ENCODE data around the gene ADCY4. TPM values are rescaled to one million over a fixed set of nuclear protein-coding genes. Genes with fewer than 3 reads are reported as not detected.

The ADCY4 gene
- total and polyA plus RNA-seq, 2 of the 8 experiments (the other 6 are each of a cell fraction or from before 2014, with no cell fraction given), result 0.27 to 0.35 TPM

DNA sequence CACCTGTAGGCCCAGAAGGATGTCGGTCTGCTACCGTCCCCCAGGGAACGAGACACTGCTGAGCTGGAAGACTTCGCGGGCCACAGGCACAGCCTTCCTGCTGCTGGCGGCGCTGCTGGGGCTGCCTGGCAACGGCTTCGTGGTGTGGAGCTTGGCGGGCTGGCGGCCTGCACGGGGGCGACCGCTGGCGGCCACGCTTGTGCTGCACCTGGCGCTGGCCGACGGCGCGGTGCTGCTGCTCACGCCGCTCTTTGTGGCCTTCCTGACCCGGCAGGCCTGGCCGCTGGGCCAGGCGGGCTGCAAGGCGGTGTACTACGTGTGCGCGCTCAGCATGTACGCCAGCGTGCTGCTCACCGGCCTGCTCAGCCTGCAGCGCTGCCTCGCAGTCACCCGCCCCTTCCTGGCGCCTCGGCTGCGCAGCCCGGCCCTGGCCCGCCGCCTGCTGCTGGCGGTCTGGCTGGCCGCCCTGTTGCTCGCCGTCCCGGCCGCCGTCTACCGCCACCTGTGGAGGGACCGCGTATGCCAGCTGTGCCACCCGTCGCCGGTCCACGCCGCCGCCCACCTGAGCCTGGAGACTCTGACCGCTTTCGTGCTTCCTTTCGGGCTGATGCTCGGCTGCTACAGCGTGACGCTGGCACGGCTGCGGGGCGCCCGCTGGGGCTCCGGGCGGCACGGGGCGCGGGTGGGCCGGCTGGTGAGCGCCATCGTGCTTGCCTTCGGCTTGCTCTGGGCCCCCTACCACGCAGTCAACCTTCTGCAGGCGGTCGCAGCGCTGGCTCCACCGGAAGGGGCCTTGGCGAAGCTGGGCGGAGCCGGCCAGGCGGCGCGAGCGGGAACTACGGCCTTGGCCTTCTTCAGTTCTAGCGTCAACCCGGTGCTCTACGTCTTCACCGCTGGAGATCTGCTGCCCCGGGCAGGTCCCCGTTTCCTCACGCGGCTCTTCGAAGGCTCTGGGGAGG, 23.9 kb downstream of the ADCY4 start, which contains the start of gene LTB4R:
Gene LTB4R, plus strand, starts transcription at position 857 of the 959 bp plus-strand sequence. CDS start 4,150 bp downstream, outside the sequence.
- DNase-seq (ENCODE audit: low read depth in 1 of 2, low spot score in 2 of 2), result no peak
- H3K27ac ChIP-seq (ENCODE audit: low read depth, low read length), result no peak within 1 kb of the TSS
- POLR2A ChIA-PET (ENCODE audit: partially characterized antibody), result interaction anchor here (0.6 to 5.1 kb wide), 7 partner anchors 11 to 132 kb away, joined by 3 to 35 read pairs (median 4); partner anchors contain the start of genes DHRS1, NOP9 and TINF2

More for the DNA sequence above, 23.9 kb downstream of the ADCY4 start, which contains the start of gene LTB4R:
- no peak for FAIRE-seq
- Histone ChIP-seq H4K20me1 (replicated peaks in 1 of 2; ENCODE audit: control insufficient read depth in 1 of 2, insufficient read depth in 2 of 2, low read length in 2 of 2) (peaks cover 2 to 7% of the 10 kb centered on the region in 2 experiments), H2BK12ac (ENCODE audit: low read depth, low read length) (no peak within 1 kb of the TSS), H3K9ac (replicated peaks in 1 of 4; ENCODE audit: extremely low read depth in 1 of 4, low read depth in 3 of 4, low read length in 3 of 4) (no peak within 1 kb of the TSS), H2BK20ac (ENCODE audit: low read length) (no peak within 1 kb of the TSS), H3K79me2 (ENCODE audit: control insufficient read depth in 1 of 2, insufficient read depth in 2 of 2, low read length in 2 of 2) (no peaks in the 10 kb centered on the region), H3K23ac (ENCODE audit: insufficient read length) (no peak within 1 kb of the TSS), H4K91ac (replicated peaks; ENCODE audit: insufficient read length, low read length) (no peak within 1 kb of the TSS), H3K14ac (ENCODE audit: insufficient read length) (no peak within 1 kb of the TSS), H3K4ac (replicated peaks; ENCODE audit: insufficient read length, low read depth, low read length) (no peak within 1 kb of the TSS), H4K5ac (ENCODE audit: insufficient read length, low read depth, low read length) (no peak within 1 kb of the TSS), H3K36me3 (ENCODE audit: control insufficient read depth in 2 of 4, insufficient read depth in 4 of 4, low read length in 3 of 4) (peaks cover 7 to 10% (median 8%) of the 10 kb centered on the region in 4 experiments; a peak in 5 of 8 replicates), H2AK5ac (ENCODE audit: low read depth, low read length) (no peak within 1 kb of the TSS), H3K4me1 (replicated peaks in 1 of 4; ENCODE audit: control insufficient read depth in 3 of 4, insufficient read depth in 4 of 4, low read length in 3 of 4) (no peaks in the 10 kb centered on the region; a peak in 2 of 7 replicates), H3K18ac (ENCODE audit: extremely low read depth, low read length) (no peak within 1 kb of the TSS), H3K79me1 (ENCODE audit: low read depth, low read length) (no peaks in the 10 kb centered on the region), H3K4me2 (ENCODE audit: insufficient read depth in 1 of 2, low read depth in 2 of 2, low read length in 2 of 2) (no peak within 1 kb of the TSS), H3K23me2 (ENCODE audit: low read depth, low read length) (peaks cover 1% of the 10 kb centered on the region; the same call in 1 of the 2 replicates), H2BK5ac (ENCODE audit: low read depth, low read length) (no peak within 1 kb of the TSS), H2BK120ac (replicated peaks; ENCODE audit: low read depth, low read length) (no peak within 1 kb of the TSS), H4K8ac (ENCODE audit: extremely low read depth, insufficient read depth, low read length) (no peak within 1 kb of the TSS), H2BK15ac (ENCODE audit: low read length) (no peak within 1 kb of the TSS), H3K56ac (replicated peaks; ENCODE audit: insufficient read length, low read depth, low read length) (no peak within 1 kb of the TSS), H3K27me3 (replicated peaks in 1 of 4; ENCODE audit: control insufficient read depth in 3 of 4, extremely low read depth in 1 of 4, insufficient read depth in 3 of 4, low read length in 3 of 4) (peaks cover 0 to 4% (median 0%) of the 10 kb centered on the region in 4 experiments; a peak in 3 of 7 replicates), H2AFZ (ENCODE audit: low read length) (no peak within 1 kb of the TSS), H3K9me3 (ENCODE audit: insufficient read depth in 2 of 2, low read depth in 1 of 2, low read length in 1 of 2) (no peaks in the 10 kb centered on the region), H3K4me3 (ENCODE audit: extremely low read depth in 1 of 4, insufficient read depth in 2 of 4, low read depth in 3 of 4, low read length in 4 of 4) (no peak within 1 kb of the TSS)
- TF ChIP-seq JUND (IDR thresholded peaks at IDR 0.05; ENCODE audit: low read length) (no peak), KDM1A (IDR thresholded peaks at IDR 0.05; ENCODE audit: borderline replicate concordance, low read length) (no peak), SAP30 (IDR thresholded peaks at IDR 0.05; ENCODE audit: insufficient read depth, insufficient replicate concordance, low read length) (no peak)
- WGBS, 2 experiments (ENCODE audit: extremely low coverage in 1 of 2, insufficient coverage in 1 of 2, insufficient read length in 1 of 2, insufficient replicate concordance in 2 of 2, low coverage in 1 of 2, low lambda C conversion rate in 2 of 2, missing lambda C conversion rate in 1 of 2), result 95% methylated on average over 70 of the region's 99 CpGs; no CpG with 5 or more reads in 1 of the 2 experiments
- CTCF ChIA-PET (ENCODE audit: partially characterized antibody), result interaction anchor here (0.6 to 15.8 kb wide), 8 partner anchors 8 to 160 kb away, joined by 3 to 173 read pairs (median 8); partner anchors contain the start of genes ADCY4, DHRS1, NOP9 and RABGGTA
